GM18498 (cell line): ENCODE measurements around the gene RPL39.
A peak's percentile ranks its signal among the peaks of the same experiment; 100 is the strongest.
"Not testable (repeated sequence)": the region's sequence is repeated elsewhere in the genome, so short reads cannot be mapped to it uniquely, and the experiment has no call there.

Source experiments
- ATAC-seq: cut with Tn5 transposase; IDR thresholded peaks from one replicate; pipeline ENCODE4 v1.9.1; 2021; ENCODE audit warnings: mild to moderate bottlenecking, moderate library complexity; ENCODE audit not compliant: unreplicated experiment

RPL39 gene

DNA sequence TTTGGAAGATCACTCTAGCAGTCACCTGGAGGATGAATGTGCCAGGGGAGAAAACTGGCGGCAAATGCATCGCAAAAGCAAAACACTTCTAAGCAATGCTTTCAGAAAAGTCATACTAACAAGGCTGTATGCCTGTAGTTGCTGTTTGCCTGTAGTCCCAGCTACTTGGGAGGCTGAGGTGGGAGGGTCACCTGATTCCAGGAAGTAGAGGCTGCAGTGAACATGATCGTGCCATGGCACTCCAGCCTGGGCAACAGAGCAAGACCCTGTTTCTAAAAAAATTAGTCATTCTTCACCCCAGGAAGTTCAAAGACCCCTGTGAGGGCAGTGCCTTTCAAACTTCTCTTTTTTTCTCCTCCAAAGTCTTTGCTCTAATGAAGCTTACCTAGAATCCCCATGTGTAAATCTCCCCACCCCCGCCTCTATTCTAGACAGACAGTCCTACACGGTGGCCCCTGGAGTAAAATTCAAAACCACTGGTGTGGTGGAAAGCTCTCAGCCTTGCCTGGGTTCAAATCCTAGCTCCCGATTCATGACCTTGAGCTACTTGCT, 27.5 kb downstream of the RPL39 start:
- ATAC-seq, result no peak

DNA sequence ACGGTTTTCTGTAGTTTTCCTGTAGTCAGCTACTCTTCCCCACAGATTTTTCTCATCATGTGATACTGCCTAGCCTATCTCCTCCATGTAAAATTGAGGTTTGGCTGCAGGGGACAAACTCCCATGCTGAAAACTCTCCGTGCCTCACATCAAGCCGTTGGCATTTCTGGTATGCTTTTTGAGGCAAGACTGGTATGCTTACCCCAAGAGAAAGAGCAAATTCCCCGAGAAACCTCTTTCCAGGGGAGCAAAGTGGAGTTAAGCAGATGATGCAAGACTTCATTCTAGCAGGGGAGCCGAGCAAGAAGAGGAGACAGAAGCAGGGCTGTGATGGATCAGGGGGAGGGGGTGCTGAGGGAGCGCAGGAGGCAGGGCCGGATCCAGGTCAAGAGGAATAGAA, 28.2 kb downstream of the RPL39 start:
- ATAC-seq, result no peak

DNA sequence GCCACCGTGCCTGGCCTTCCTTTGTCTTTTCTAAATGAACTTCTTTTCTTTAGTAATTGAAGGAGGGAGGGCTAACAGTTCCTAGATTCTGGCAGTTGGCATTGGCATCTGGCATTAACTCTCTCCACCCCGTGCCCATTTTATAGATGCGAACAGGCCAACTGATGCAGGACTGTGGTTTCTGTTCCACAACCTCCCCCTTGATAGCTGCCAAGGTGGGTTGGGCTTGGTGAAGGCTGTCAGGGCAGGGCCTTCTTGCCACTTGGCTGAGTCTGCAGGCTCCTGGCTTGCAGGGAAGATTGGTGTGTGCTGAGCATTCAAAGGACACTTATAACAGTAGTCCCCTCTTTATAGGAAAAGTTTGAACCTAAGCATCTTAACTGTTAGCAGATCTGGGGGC, 28.7 kb downstream of the RPL39 start:
- no peak for ATAC-seq

DNA sequence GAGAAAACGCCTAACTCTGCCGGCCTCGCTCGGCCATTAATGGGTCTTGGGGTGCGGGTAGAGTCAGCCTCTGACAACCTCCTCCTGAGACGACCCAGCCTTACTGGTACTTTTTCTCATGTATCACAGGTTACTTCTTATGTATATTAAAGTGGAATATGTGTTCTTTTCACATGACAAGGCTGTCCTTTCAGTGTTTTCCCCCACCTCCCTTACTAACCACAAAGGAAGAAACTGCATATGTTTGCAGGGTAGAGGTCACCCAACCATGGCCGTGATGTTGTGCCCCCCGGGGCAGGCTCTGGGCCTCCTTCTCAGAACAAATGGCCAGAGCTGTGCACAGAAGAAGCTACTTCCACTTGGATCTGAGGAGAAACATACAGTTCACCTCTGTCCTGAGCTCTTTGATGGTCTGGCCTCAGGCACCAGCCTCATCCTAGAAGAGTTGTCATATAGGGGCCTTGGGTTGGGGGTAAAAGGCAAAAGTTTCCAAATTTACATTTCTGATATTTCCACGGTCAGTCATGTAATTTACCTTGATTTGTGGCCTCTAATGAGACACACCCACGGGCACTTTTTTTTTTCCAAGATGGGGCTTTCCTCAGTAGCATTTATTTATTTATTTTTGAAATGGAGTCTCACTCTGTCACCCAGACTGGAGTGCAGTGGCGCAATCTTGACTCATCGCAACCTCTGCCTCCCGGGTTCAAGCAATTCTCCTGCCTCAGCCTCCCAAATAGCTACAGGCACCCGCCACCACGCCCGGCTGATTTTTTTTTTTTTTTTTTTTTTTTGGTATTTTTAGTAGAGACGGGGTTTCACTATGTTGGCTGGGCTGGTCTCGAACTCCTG, 31.2 kb downstream of the RPL39 start:
- no peak for ATAC-seq

DNA sequence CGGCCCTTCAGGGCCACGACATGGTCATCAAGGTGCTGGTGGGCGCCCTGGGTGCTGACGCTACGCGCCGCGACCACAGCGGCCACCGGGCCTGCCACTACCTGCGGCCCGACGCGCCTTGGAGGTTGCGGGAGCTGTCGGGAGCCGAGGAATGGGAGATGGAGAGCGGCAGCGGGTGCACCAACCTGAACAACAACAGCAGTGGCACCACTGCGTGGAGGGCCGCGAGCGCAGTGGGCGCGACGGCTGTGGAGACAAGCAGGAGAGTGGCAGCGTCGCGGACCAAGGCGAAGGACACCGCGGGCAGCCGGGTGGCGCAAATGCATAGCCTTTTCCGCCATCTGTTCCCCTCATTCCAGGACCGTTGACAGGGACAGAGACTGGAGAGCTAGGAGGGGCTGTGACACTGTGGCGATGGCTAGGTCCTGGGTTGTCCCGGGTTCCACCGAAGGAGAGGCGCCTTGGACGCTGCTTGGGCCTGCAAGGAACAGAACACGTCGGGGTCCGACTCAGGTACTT, 32.1 kb downstream of the RPL39 start:
- no peak for ATAC-seq

DNA sequence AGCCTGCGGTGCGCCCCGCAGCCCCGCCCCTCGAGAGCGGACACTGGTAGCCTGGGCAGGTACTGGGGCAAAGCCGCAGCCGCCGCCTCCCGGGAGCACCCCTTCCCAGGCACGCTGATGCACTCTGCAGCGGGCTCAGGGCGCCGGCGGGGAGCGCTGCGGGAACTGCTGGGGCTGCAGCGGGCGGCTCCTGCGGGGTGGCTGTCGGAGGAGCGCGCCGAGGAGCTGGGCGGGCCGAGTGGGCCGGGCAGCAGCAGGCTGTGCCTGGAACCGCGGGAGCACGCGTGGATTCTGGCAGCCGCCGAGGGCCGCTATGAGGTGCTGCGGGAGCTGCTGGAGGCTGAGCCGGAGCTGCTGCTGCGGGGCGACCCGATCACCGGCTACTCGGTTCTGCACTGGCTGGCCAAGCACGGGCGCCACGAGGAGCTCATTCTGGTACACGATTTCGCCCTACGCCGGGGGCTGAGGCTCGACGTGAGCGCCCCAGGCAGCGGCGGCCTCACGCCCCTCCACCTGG, 32.6 kb downstream of the RPL39 start:
- ATAC-seq, result no peak

DNA sequence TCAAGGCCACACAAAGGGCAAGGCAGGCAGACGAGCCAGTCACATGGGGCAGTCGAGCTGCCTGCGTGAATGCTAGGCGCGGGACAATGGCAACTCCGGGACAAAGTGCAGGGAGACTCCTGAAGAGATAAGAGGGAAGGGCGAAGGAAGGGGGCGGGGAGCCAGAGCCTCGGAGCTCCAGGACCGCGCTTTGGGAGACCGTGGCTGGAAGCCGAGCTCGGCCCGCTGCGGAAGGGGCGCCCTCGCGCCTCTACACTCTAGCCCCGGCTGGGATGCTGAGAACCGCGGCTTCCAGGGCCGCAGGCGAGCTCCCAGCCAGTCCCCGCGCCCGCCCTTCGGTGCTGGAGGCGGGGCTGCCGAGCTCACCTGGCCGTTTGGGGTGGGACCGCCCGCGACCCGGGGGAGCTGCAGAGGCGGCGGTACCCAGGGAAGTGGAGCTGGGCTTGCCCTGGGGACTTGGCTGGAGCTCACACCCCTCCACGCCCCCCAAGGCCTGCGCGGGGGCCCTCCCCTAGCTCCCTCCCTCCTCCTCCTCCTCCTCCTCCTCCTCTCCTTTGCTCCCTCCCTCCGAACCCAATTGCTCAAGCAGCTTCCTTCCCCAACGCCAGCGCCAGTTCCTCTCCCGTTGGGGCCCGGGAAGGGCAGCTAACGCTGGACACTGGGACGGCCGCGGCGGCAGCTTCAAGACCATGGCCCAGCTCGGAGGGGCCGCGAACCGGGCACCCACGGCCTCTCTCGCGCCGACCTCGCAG, 33.3 kb downstream of the RPL39 start, which contains the start of gene SOWAHD:
Gene SOWAHD, plus strand, starts transcription at position 610 of the 752 bp plus-strand sequence. Its CDS starts 80 bp downstream, at position 690.
- no peak for ATAC-seq

DNA sequence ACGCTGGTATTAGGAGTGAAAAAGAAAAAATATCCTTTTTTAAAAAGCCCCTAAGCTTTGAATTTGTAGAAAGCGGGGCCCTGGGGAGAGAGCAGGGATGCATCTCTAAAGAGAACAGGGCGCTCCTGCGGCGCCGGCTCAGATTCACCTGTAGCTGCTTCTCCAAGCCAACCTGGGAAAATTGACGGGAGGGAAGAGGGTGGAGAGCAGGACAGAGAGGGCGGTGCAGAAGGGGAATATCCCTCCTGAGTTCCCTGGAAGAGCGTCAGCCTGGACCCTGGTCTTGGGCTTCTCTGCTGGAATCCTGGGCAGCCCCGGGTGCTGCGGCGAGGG, 33.8 kb downstream of the RPL39 start:
- no peak for ATAC-seq

DNA sequence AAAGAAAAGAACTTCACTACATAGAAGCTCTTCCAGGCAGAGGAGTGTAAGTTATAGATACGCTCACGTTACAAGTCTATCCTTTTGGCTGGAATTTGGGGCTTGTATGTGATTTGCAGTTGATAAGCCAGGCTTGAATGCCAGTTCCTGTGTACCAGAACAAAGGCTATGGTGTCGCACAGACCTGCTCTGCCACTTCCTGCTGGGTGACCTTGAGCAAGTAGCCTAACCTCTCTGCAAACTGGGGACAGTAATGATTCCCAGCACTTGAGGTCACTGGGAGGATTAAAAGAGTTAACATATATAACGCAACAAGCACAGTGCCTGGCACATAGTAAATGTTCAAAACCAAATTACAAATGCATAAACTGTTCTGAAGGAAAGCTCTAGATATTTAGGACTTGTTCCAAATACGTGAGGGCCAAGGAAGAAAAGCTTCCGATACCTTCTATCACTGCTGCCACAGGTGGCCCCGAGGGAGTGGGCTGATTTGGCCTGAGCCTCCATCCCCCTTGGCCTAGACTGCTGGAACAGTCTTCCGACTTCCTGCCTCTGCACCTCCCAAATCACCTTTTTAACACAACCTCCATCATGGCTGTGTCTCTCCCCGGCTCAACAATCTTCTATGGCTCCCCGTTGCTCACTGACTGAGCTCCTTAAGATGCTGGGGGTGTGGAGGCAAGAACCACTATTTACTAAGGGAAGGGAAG, 34.3 kb downstream of the RPL39 start:
- no peak for ATAC-seq

DNA sequence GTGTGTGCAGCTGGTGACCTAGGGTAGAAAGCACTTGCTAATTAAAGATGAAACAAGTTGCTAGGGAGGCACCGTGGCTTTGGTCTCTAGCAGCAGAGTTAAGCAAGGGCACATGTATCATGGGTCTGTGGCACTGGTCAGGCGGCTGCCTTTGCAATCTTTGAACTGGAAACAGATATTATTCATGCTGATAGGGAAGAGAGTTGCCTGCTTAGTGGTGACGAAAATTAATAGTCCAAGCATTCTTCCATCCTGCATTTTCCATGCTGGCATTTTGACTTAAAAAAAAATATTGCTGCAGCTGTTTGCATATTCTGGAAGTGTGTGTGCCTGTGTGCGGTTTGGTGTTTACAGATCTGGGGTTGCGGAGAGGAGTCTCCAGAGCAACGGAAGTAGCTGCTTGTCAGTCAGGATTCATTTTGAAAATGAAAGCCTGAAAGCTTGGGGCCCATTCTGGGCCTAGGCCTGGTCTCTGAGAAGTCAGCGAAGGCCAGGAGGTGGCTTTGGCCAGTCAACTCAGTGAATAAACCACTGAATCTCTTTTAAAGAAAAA, 35.4 kb downstream of the RPL39 start:
- peak; percentile 67 for ATAC-seq

DNA sequence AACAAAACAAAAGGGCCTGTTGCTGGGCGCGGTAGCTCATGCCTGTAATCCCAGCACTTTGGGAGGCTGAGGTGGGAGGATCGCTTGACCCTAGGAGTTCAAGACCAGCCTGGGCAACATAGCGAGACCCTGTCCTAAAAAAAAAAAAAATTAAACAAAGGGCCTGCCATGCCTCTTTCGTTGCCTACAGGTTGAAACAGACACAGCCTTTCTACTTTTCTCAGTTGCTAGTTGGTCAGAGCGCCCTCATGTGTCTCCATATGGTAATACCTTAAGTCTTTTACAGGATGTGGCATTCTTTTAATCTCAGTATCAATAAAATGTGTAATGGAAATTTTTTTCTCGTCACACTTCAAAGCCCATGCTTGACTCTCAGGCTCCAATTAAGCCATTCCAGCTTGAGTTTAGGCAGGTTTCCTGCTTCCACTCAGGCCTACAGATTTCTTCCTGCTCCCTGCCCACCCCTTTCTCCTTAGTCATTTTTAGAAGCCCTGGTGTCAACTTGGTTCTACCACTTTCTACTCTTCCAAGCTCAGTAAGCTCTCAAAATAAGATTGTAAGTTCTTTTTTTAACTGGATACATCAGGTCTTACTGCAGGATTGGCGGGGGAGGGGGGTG, 37.7 kb downstream of the RPL39 start:
- ATAC-seq, result no peak

DNA sequence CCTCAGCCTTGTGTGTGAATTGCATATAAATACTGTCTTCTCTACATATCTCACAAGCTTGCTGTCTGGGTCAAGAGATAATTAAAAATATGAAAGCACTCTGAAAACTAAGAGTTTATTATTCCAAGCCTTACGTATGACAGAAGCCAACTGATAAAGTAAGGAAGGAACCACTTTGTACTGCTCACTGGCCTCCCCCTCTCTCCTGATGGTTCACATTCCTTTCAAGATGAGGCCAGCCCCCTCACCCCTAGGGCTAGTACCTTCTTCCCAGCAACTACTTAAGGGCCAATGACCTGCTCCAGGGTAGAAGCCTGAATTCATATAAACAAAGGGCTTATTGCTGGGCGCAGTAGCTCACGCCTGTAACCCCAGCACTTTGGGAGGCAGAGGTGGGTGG, 38.4 kb downstream of the RPL39 start:
- ATAC-seq, result no peak

DNA sequence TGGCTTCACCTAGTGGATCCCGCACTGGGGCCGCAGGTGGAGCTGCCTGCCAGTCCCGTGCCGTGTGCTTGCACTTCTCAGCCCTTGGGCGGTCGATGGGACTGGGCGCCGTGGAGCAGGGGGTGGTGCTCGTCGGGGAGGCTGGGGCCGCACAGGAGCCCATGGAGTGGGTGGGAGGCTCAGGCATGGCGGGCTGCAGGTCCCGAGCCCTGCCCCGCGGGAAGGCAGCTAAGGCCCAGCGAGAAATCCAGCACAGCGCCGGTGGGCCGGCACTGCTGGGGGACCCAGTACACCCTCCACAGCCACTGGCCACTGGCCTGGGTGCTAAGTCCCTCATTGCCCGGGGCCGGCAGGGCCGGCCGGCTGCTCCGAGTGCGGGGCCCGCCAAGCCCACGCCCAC, 40.7 kb downstream of the RPL39 start:
- not testable (repeated sequence) for ATAC-seq

DNA sequence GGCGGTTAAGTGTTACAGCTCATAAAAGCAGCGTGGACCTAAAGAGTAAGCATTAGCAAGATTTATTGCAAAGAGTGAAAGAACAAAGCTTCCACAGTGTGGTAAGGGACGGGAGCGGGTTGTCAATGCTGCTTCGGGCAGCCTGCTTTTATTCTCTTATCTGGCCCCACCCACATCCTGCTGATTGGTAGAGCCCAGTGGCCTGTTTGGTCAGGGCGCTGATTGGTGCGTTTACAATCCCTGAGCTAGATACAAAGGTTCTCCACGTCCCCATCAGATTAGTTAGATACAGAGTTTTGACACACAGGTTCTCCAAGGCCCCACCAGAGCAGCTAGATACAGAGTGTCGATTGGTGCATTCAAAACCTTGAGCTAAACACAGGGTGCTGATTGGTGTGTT, 41.3 kb downstream of the RPL39 start:
- not testable (repeated sequence) for ATAC-seq

DNA sequence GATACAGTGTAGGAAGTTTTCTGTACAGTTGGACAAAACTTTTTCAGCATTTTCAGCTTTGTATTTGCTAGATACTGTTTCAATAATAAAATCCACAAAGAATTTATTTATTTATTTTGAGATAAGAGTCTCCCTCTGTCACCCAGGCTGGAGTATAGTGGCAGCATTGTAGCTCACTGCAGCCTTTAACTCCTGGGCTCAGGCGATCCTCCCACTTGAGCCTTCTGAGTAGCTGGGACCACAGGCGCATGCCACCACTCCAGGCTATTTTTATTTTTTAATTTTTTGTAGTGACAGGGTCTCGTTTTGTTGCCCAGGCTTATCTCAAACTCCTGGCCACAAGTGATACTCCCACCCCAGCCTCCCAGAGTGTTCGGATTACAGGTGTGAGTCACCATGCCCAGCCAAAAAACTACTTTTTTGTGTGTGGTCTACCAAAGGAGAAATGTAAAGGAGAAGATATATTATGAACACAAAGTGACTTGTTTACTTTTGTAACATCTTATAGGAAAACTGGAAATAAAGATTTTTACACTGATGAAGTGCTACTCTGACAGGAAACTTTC, 46.1 kb downstream of the RPL39 start:
- no peak for ATAC-seq

DNA sequence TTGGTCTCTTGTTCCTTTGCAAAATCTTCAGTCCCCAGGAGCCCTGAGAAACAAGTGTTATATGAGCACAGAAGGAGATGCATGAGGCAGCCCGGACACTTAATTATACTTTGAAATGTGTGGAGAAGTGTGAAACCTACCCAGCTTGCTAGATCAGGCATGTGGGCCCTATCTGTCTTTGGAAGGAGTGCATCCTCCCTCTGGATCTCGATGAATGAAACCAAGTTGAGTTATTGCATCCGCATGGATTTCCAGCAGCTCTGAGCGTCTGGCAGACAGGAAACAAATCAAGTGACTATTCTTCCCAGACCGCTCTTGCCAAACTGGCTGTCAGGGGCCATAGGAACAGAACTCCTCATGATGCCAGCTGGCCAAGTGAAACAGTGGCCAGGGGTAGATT, 52.7 kb downstream of the RPL39 start:
- no peak for ATAC-seq
